HG02884 (cell line): ENCODE results near the gene CYB5A.
"Not testable (repeated sequence)": the region's sequence is repeated elsewhere in the genome, so short reads cannot be mapped to it uniquely, and the experiment has no call there.

Experiments used
- ATAC-seq: cut with Tn5 transposase; IDR thresholded peaks from one replicate; pipeline ENCODE4 v1.9.1; 2021; ENCODE audit warnings: mild to moderate bottlenecking, moderate library complexity; ENCODE audit not compliant: unreplicated experiment

The CYB5A gene

GRCh38 chr18:74299162-74299561 lies 7.4 kb upstream of the CYB5A start:
- ATAC-seq = no peak

- ATAC-seq = no peak
Observed at GRCh38 chr18:74294526-74294925, 2.8 kb upstream of the CYB5A start.

- not testable (repeated sequence) for ATAC-seq
Observed at GRCh38 chr18:74292982-74293381, 1.2 kb upstream of the CYB5A start.

- ATAC-seq = no peak
Observed at GRCh38 chr18:74292541-74292858, 737 bp upstream of the CYB5A start.

GRCh38 chr18:74291472-74291770 lies 342 bp downstream of the CYB5A start:
- ATAC-seq = no peak

GRCh38 chr18:74290794-74291471 lies 830 bp downstream of the CYB5A start:
- ATAC-seq = no peak

GRCh38 chr18:74290021-74290420 lies 1.7 kb downstream of the CYB5A start:
- no peak for ATAC-seq

- ATAC-seq = no peak
Observed at GRCh38 chr18:74289137-74289536, 2.6 kb downstream of the CYB5A start.

- no peak for ATAC-seq
Observed at GRCh38 chr18:74288730-74289129, 3.0 kb downstream of the CYB5A start.

- ATAC-seq = no peak
Observed at GRCh38 chr18:74288041-74288440, 3.7 kb downstream of the CYB5A start.

- ATAC-seq = no peak
Observed at GRCh38 chr18:74286856-74287255, 4.9 kb downstream of the CYB5A start.

GRCh38 chr18:74286106-74286855 lies 5.5 kb downstream of the CYB5A start:
- no peak for ATAC-seq

GRCh38 chr18:74285583-74285982 lies 6.2 kb downstream of the CYB5A start:
- not testable (repeated sequence) for ATAC-seq

GRCh38 chr18:74284980-74285355 lies 6.8 kb downstream of the CYB5A start:
- ATAC-seq = no peak

- no peak for ATAC-seq
Observed at GRCh38 chr18:74284191-74284979, 7.4 kb downstream of the CYB5A start.

- no peak for ATAC-seq
Observed at GRCh38 chr18:74283646-74284045, 8.1 kb downstream of the CYB5A start.

- no peak for ATAC-seq
Observed at GRCh38 chr18:74282755-74283554, 8.8 kb downstream of the CYB5A start.

GRCh38 chr18:74281980-74282754 lies 9.6 kb downstream of the CYB5A start:
- ATAC-seq = no peak

GRCh38 chr18:74281011-74281979 lies 10.5 kb downstream of the CYB5A start:
- no peak for ATAC-seq
